Stimulated activated CD4-positive, alpha-beta T cell treated with anti-CD3 and anti-CD28 coated beads, TNF-alpha, amount 100 ng/mL, for 48 hours (primary cell): ENCODE results near the gene SRRM2.
A peak's percentile ranks its signal among the peaks of the same experiment; 100 is the strongest.
"Not testable (repeated sequence)": the region's sequence is repeated elsewhere in the genome, so short reads cannot be mapped to it uniquely, and the experiment has no call there.

ENCODE experiments used
- DNase-seq, 3 donors: peaks; one replicate each; pipeline ENCODE4 v3.0.0-alpha.2; 2020; ENCODE audit warnings: low read depth in 3 of 3

SRRM2 gene

GRCh38 chr16:2715064-2715463 is 37.4 kb upstream of the SRRM2 start:
- DNase-seq = no peak

DNA sequence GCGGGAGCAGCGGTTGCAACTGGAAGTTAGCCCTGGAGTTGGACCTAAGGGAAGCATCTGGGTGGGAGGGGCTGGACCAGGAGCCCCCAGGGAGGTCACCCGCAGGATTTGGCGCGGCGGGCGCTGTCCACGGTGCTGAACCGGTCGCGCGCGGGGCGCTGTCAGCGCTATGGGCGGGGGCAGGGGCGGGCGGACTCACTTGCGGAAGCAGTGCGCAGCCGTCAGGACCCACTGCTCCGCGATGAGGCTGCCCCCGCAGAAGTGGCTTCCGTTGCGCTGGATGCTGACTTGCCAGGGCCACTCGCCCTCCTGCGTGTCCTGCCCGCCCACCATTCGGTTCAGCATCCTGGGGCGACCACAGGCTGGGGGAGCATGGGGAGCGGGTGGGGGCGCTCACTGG is 36.9 kb upstream of the SRRM2 start:
- peak; percentile 56 to 75 (median 59) for DNase-seq

DNA sequence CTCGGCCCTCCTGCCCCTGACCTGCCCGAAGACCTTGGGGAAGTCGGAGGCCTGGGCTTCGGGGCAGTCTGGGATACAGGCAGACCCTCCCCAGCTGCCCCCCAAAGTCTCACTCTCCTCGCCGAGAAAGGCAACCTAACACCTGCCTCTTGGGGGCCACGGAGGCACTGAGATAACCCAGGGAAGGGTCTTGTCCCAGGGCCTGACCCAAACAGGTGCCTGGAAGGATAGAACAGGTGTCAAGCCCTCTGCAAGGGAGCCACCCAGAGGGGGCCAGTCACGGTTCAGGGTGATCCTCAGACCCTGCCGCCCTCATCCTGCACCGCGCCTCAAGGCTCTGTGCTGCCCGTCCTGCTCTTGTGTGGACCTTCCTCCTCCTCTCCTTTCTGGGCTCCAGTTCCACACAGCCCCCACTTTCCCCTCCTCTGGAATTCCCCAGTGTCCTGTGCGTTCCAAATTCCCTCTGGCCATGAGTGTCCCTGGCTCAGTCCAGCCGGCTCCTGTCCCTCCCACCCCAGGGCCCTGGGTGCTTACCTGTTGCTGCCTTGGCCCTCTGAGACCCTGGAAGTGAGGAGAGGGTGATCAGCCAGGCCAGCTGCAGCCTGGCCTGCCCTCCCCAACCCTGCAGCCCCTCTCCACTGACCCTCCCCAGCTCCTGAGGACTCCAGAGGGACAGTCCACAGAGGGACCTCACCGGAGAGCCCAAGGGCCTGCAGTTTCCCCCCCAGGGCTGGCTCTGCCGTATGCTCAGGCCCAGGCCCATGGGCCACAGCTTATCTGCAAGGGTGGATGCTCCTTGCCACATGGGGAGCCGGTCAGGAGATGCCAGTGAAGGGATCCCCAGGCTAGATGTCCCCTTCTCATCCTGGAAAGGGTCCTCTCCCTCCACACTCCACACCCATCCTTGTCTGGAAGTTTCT is 36.2 kb upstream of the SRRM2 start:
- no peak for DNase-seq

- DNase-seq = no peak
Measured at GRCh38 chr16:2716948-2717347, 35.5 kb upstream of the SRRM2 start.

- no peak for DNase-seq
Measured at GRCh38 chr16:2717383-2718263, 34.8 kb upstream of the SRRM2 start.

DNA sequence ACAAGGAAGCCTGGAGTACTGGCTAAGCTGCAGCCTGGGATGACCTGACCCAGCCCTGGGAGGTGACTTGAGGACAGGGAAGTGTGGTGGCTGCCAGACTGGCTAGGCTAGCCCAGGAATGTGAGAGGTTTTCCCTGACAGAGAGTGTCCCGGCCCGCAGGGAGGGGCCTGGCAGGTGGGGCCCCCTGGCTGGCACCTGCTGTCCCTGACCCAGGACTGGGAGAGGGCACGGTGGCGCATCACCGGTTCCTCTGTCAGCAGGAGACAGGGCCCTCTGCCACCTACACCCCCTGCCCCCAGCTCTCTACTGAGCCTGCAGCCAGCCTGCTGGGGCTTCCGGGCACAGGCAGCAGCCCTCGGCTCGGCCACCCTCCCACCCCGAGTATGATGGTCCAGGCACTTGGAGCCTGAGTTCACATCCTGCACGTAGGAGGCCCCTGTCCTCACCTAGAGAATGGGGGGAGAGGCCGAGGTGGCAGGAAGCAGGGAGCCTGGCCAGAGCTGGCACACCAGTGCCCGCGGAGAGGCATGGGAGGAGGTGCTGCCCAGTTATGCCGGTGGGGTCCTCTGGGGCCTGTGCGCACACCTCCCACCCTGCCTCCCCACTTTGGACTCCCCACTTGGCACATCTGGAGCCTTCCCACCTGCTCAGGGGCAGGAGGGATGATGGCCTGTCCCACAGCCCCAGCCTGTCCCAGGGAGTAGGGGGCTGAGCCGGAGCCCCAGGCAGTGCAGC is 32.9 kb upstream of the SRRM2 start:
- DNase-seq = no peak

- DNase-seq = no peak
Measured at GRCh38 chr16:2720064-2720457, 32.4 kb upstream of the SRRM2 start, which contains the start of gene PRSS27. TSS of gene PRSS27 (minus strand) at chr16:2720224. CDS start at chr16:2720160, 64 bp downstream.

DNA sequence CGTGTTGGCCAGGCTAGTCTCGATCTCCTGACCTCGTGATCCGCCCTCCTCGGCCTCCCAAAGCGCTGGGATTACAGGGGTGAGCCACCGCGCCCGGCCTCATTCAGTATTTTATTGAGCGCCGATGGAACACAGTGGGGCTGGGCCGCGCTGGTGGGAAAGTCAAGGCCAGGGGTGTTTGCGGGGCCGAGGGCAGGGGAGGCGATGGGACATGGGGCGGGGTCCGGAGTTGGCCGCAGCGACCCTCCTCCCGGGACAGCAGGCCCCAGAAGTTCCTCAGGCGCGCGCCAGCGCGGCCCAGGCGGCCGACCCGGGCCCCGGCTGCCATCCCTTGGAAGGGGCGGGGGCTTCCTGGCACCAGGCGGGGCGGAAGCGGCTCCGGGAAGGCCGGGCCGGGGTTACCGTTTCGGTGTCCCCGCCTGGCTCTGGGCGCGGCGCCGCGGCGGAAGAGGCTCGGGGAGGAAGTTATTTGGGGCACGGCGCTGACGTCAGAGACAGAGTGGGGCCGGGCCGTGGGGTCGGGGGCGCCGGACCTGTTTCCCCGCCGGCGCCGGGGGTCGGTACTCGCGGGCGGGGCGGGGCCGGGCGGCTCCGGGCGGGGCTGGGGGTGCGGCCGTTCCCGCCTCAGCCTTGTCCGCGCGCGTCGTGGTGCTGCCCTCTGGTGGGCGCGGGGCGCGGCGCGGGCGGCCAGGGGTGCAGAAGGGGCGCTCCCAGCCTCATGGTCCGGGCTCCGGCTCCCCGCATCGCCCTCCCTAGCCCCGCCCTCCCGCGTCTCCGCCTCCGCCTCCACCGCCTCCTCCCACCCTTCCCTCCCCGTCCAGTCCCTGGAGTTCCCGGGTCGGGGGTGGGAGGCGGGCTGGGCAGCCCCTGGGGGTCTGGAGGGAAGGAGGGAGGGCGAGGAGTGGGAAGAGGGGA is 31.5 kb upstream of the SRRM2 start:
- peak; percentile 82 to 87 (median 84) for DNase-seq

DNA sequence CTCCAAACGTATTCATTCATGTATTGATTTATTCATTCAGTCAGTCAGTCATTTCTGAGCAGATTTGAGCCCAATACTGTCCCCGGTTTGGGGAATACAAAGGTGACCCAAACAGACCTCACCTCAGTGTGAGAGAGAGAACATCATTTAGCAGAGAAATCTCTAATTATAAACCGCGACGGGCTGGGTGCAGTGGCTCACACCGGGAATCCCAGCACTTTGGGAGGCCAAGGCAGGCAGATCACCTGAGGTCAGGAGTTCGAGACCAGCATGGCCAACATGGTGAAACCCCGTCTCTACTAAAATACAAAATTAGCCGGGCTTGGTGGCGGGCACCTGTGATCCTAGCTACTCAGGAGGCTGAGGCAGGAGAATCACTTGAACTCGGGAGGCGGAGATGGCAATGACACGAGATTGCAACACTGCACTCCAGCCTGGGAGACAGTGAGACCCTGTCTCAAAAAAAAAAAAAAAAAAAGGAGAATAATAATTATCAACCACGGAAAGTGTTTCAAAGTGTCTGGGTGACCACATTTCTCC is 30.7 kb upstream of the SRRM2 start:
- not testable (repeated sequence) for DNase-seq

GRCh38 chr16:2724088-2724676 is 28.3 kb upstream of the SRRM2 start:
- no peak for DNase-seq

- no peak for DNase-seq
Measured at GRCh38 chr16:2724816-2725348, 27.6 kb upstream of the SRRM2 start.

GRCh38 chr16:2726923-2727322 is 25.5 kb upstream of the SRRM2 start:
- no peak for DNase-seq

GRCh38 chr16:2728034-2728433 is 24.4 kb upstream of the SRRM2 start:
- DNase-seq = no peak

GRCh38 chr16:2734844-2735515 is 17.5 kb upstream of the SRRM2 start:
- DNase-seq = no peak

- DNase-seq = no peak
Measured at GRCh38 chr16:2736476-2737237, 15.8 kb upstream of the SRRM2 start.

GRCh38 chr16:2737238-2737605 is 15.2 kb upstream of the SRRM2 start:
- DNase-seq = no peak

- DNase-seq = no peak
Measured at GRCh38 chr16:2737895-2738418, 14.5 kb upstream of the SRRM2 start.

DNA sequence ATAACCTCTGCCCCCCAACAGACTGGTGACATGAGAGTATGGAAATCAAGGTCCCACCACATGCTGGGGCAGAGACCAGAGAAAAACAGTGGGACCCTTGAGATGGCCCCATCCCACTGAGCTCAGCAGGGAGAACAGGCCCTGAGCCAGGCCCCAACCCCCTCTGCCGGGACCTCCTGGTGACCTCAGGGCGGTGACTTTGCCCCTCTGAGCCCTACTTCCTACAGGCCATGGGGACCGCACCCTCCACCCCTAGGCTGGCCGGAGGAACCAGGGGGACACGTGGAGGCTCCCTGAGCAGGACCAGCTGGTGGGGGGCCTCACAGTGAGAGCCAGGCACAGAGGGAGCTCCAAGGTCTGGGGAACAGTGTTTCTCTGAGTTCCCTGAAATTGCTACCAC is 13.8 kb upstream of the SRRM2 start:
- DNase-seq = no peak
